HS-27A (cell line): ENCODE measurements around the gene ABI1.
A peak's percentile ranks its signal among the peaks of the same experiment; 100 is the strongest.

Source experiments
- DNase-seq: peaks from one replicate; pipeline ENCODE4 v3.0.0-alpha.2; 2012; ENCODE audit warnings: low read depth, missing footprints

The ABI1 gene

GRCh38 chr10:26770069-26770468 is 90.7 kb downstream of the ABI1 start:
- no peak for DNase-seq

GRCh38 chr10:26765549-26765948 is 95.2 kb downstream of the ABI1 start:
- no peak for DNase-seq

- no peak for DNase-seq
Measured at GRCh38 chr10:26759008-26759407, 101.8 kb downstream of the ABI1 start.

GRCh38 chr10:26755443-26755903 is 105.3 kb downstream of the ABI1 start:
- DNase-seq: no peak

GRCh38 chr10:26746061-26746460 is 114.7 kb downstream of the ABI1 start:
- DNase-seq: no peak

GRCh38 chr10:26743841-26744240 is 116.9 kb downstream of the ABI1 start:
- no peak for DNase-seq

GRCh38 chr10:26743091-26743490 is 117.7 kb downstream of the ABI1 start:
- no peak for DNase-seq

GRCh38 chr10:26741368-26741767 is 119.4 kb downstream of the ABI1 start:
- DNase-seq: no peak

- DNase-seq: no peak
Measured at GRCh38 chr10:26739071-26739631, 121.6 kb downstream of the ABI1 start.

- no peak for DNase-seq
Measured at GRCh38 chr10:26738301-26738911, 122.4 kb downstream of the ABI1 start.

- DNase-seq: no peak
Measured at GRCh38 chr10:26737730-26738129, 123.0 kb downstream of the ABI1 start.

GRCh38 chr10:26735435-26735834 is 125.3 kb downstream of the ABI1 start:
- DNase-seq: no peak

GRCh38 chr10:26733750-26734568 is 126.8 kb downstream of the ABI1 start:
- no peak for DNase-seq

GRCh38 chr10:26730552-26730951 is 130.2 kb downstream of the ABI1 start:
- no peak for DNase-seq

- no peak for DNase-seq
Measured at GRCh38 chr10:26729395-26729794, 131.4 kb downstream of the ABI1 start.

- no peak for DNase-seq
Measured at GRCh38 chr10:26728957-26729356, 131.8 kb downstream of the ABI1 start.

- DNase-seq: no peak
Measured at GRCh38 chr10:26727005-26727404, 133.8 kb downstream of the ABI1 start.

- peak; percentile 7 for DNase-seq
Measured at GRCh38 chr10:26725837-26726727, 134.7 kb downstream of the ABI1 start.

GRCh38 chr10:26723016-26723415 is 137.7 kb downstream of the ABI1 start:
- no peak for DNase-seq

GRCh38 chr10:26721561-26721960 is 139.2 kb downstream of the ABI1 start:
- DNase-seq: no peak

- no peak for DNase-seq
Measured at GRCh38 chr10:26717476-26717875, 143.3 kb downstream of the ABI1 start.

GRCh38 chr10:26715137-26715487 is 145.6 kb downstream of the ABI1 start:
- no peak for DNase-seq
